HepG2 (cell line): ENCODE data around the gene APRT. TPM values are rescaled to one million over a fixed set of nuclear protein-coding genes. Genes with fewer than 3 reads are reported as not detected.

Source experiments
- AGO1 ChIP-seq: fragments of 200-400 bp; formaldehyde crosslinking; IDR thresholded peaks from 2 replicates; pipeline ENCODE4 v1.6.1; 2017; ENCODE audit warnings: mild to moderate bottlenecking, low read depth, low read length, moderate library complexity; ENCODE audit not compliant: poor library complexity, severe bottlenecking
- BCL6 ChIP-seq: IDR thresholded peaks from 2 replicates; pipeline ENCODE4 v1.6.1; 2016; ENCODE audit warnings: missing genetic modification reagents, missing compliant biosample characterization
- FOSL1 ChIP-seq: sonication (generic); formaldehyde crosslinking; IDR thresholded peaks from 2 replicates; pipeline ENCODE4 v1.9.0; 2021; ENCODE audit warnings: missing genetic modification reagents, borderline replicate concordance
- FOXM1 ChIP-seq: sonication (generic); formaldehyde crosslinking; IDR thresholded peaks from 2 replicates; pipeline ENCODE4 v1.5.0; 2020; ENCODE audit warnings: missing genetic modification reagents
- IRX3 ChIP-seq: sonication (generic); formaldehyde crosslinking; IDR thresholded peaks from 2 replicates; pipeline ENCODE4 v1.8.1; 2023; ENCODE audit warnings: mild to moderate bottlenecking, low read depth, missing genetic modification reagents, borderline replicate concordance
- ISL2 ChIP-seq: sonication (generic); formaldehyde crosslinking; IDR thresholded peaks from 2 replicates; pipeline ENCODE4 v1.5.0; 2020; ENCODE audit warnings: missing genetic modification reagents
- JDP2 ChIP-seq: sonication (generic); formaldehyde crosslinking; IDR thresholded peaks from 2 replicates; pipeline ENCODE4 v1.8.1; 2022; ENCODE audit warnings: missing genetic modification reagents, borderline replicate concordance
- SMC3 ChIP-seq: IDR thresholded peaks from 2 replicates; pipeline ENCODE4 v1.6.1; 2011; ENCODE audit warnings: low read length, improper control_type of control experiment
- TBP ChIP-seq: sonication (generic); formaldehyde crosslinking; IDR thresholded peaks from 2 replicates; pipeline ENCODE4 v1.5.0; 2020; ENCODE audit warnings: missing genetic modification reagents
- YY1 ChIP-seq: IDR thresholded peaks from 2 replicates; pipeline ENCODE4 v1.6.1; 2011; ENCODE audit warnings: low read length, low read depth, moderate library complexity, mild to moderate bottlenecking; ENCODE audit not compliant: insufficient read depth, insufficient replicate concordance
- ZNF143 ChIP-seq: sonication (generic); formaldehyde crosslinking; IDR thresholded peaks from 2 replicates; pipeline ENCODE4 v1.4.0; 2020; ENCODE audit warnings: missing genetic modification reagents
- ZNF563 ChIP-seq: sonication (generic); formaldehyde crosslinking; IDR thresholded peaks from 2 replicates; pipeline ENCODE4 v1.8.0; 2022; ENCODE audit warnings: mild to moderate bottlenecking, moderate library complexity, missing genetic modification reagents
- ZNF672 ChIP-seq: sonication (generic); formaldehyde crosslinking; IDR thresholded peaks from 2 replicates; pipeline ENCODE4 v1.8.1; 2022; ENCODE audit warnings: missing genetic modification reagents
- ZNF746 ChIP-seq: sonication (generic); formaldehyde crosslinking; IDR thresholded peaks from 2 replicates; pipeline ENCODE4 v1.8.0; 2022; ENCODE audit warnings: mild to moderate bottlenecking, missing genetic modification reagents
- polyA plus RNA-seq, 8 experiments: library from polyadenylated mRNA; depleted of rRNA in 3 of 8; stranded (reverse) in 7 of 8; unstranded in 1 of 8; fragments of >200 nt; fragmentation: Illumina TruSeq in 4 of 8; extraction: Trizol in 4 of 8; gene quantifications; 2 replicates each; pipeline versions ENCODE4 v1.2.1 to v1.2.3, GENCODE V29; 2011 to 2016; ENCODE audit warnings: low read depth in 4 of 8, missing spikeins in 1 of 8, mixed read lengths in 1 of 8; ENCODE audit not compliant: insufficient read depth in 1 of 8
- total RNA-seq, 5 experiments: library from RNA; depleted of rRNA; stranded (reverse); fragments of >200 nt; fragmentation: Illumina TruSeq; extraction: Trizol; gene quantifications; 2 replicates each; pipeline ENCODE4 v1.2.3, GENCODE V29; 2016; ENCODE audit warnings: low read depth in 1 of 5
- TF ChIP-seq, protein P1 (sequence below): sonication (generic); formaldehyde crosslinking; IDR thresholded peaks from 2 replicates; pipeline ENCODE4 v1.8.1; 2023; ENCODE audit warnings: mild to moderate bottlenecking, missing genetic modification reagents
- TF ChIP-seq, protein P2 (sequence below): sonication (generic); formaldehyde crosslinking; IDR thresholded peaks from 2 replicates; pipeline ENCODE4 v1.4.0; 2020; ENCODE audit warnings: missing genetic modification reagents, mild to moderate bottlenecking, borderline replicate concordance
- TF ChIP-seq, protein P3 (sequence below): sonication (generic); formaldehyde crosslinking; IDR thresholded peaks from 2 replicates; pipeline ENCODE4 v1.5.0; 2020; ENCODE audit warnings: mild to moderate bottlenecking, low read depth, missing genetic modification reagents, borderline replicate concordance
- TF ChIP-seq, protein P4 (sequence below): sonication (generic); formaldehyde crosslinking; IDR thresholded peaks from 2 replicates; pipeline ENCODE4 v1.4.0; 2020; ENCODE audit warnings: missing genetic modification reagents
- TF ChIP-seq, protein P5 (sequence below): sonication (generic); formaldehyde crosslinking; IDR thresholded peaks from 2 replicates; pipeline ENCODE4 v1.5.0; 2020; ENCODE audit warnings: missing genetic modification reagents

Gene APRT
- total and polyA plus RNA-seq, 2 of the 13 experiments (the other 11 are each of a cell fraction or from before 2014, with no cell fraction given): 155 to 242 TPM

DNA sequence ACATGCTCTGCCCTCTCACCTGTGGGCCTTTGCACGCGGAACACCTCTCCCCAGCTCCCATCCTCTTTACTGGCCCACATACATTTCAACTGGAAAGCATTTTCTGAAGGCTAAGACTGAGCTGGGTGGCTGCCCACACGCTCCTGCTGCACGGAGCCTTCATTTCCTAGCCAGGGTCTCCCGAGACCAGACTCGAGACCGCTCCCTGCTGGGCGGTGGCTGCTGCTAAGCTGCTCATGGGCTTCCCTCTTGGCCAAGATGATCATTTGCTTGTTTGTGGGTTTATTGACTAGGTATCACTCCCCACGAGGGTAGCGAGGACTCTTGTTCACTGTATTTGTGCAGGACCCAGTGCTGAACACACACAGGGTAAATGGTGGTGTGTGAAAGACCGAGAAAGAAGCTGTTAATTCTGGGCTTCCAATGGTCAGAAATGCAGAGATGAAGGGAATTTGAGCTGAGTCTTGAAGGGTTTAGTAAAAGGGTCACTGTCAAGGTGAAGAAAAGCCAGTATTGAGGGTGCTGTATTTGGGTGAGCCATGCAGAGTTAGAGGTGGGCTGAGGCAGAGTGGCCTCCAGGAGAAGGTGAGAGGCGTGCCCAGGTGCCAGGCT lies 46.1 kb upstream of the APRT start (continued):
- TF ChIP-seq ZNF746 (0 out of 2 replicates have a peak, but pooled peaks have one; percentile 6), ZNF563 (CRISPR knock-in tag) (no peak), IRX3 (no peak), SMC3 (peak; percentile 79), BCL6 (no peak), AGO1 (no peak), FOXM1 (CRISPR knock-in tag) (no peak), ZNF143 (no peak), TBP (CRISPR knock-in tag) (no peak), ZNF672 (CRISPR knock-in tag) (no peak), JDP2 (CRISPR knock-in tag) (no peak), YY1 (peak; percentile 70), ISL2 (CRISPR knock-in tag) (no peak), FOSL1 (CRISPR knock-in tag) (no peak)
- TF ChIP-seq, protein P1, sequence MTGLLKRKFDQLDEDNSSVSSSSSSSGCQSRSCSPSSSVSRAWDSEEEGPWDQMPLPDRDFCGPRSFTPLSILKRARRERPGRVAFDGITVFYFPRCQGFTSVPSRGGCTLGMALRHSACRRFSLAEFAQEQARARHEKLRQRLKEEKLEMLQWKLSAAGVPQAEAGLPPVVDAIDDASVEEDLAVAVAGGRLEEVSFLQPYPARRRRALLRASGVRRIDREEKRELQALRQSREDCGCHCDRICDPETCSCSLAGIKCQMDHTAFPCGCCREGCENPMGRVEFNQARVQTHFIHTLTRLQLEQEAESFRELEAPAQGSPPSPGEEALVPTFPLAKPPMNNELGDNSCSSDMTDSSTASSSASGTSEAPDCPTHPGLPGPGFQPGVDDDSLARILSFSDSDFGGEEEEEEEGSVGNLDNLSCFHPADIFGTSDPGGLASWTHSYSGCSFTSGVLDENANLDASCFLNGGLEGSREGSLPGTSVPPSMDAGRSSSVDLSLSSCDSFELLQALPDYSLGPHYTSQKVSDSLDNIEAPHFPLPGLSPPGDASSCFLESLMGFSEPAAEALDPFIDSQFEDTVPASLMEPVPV: no peak
- TF ChIP-seq, protein P2, sequence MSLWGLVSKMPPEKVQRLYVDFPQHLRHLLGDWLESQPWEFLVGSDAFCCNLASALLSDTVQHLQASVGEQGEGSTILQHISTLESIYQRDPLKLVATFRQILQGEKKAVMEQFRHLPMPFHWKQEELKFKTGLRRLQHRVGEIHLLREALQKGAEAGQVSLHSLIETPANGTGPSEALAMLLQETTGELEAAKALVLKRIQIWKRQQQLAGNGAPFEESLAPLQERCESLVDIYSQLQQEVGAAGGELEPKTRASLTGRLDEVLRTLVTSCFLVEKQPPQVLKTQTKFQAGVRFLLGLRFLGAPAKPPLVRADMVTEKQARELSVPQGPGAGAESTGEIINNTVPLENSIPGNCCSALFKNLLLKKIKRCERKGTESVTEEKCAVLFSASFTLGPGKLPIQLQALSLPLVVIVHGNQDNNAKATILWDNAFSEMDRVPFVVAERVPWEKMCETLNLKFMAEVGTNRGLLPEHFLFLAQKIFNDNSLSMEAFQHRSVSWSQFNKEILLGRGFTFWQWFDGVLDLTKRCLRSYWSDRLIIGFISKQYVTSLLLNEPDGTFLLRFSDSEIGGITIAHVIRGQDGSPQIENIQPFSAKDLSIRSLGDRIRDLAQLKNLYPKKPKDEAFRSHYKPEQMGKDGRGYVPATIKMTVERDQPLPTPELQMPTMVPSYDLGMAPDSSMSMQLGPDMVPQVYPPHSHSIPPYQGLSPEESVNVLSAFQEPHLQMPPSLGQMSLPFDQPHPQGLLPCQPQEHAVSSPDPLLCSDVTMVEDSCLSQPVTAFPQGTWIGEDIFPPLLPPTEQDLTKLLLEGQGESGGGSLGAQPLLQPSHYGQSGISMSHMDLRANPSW: no peak
- TF ChIP-seq, protein P3, sequence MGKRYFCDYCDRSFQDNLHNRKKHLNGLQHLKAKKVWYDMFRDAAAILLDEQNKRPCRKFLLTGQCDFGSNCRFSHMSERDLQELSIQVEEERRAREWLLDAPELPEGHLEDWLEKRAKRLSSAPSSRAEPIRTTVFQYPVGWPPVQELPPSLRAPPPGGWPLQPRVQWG: no peak
- TF ChIP-seq, protein P4, sequence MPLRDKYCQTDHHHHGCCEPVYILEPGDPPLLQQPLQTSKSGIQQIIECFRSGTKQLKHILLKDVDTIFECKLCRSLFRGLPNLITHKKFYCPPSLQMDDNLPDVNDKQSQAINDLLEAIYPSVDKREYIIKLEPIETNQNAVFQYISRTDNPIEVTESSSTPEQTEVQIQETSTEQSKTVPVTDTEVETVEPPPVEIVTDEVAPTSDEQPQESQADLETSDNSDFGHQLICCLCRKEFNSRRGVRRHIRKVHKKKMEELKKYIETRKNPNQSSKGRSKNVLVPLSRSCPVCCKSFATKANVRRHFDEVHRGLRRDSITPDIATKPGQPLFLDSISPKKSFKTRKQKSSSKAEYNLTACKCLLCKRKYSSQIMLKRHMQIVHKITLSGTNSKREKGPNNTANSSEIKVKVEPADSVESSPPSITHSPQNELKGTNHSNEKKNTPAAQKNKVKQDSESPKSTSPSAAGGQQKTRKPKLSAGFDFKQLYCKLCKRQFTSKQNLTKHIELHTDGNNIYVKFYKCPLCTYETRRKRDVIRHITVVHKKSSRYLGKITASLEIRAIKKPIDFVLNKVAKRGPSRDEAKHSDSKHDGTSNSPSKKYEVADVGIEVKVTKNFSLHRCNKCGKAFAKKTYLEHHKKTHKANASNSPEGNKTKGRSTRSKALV: no peak
- TF ChIP-seq, protein P5, sequence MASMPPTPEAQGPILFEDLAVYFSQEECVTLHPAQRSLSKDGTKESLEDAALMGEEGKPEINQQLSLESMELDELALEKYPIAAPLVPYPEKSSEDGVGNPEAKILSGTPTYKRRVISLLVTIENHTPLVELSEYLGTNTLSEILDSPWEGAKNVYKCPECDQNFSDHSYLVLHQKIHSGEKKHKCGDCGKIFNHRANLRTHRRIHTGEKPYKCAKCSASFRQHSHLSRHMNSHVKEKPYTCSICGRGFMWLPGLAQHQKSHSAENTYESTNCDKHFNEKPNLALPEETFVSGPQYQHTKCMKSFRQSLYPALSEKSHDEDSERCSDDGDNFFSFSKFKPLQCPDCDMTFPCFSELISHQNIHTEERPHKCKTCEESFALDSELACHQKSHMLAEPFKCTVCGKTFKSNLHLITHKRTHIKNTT (CRISPR knock-in tag): no peak
